Stomach (tissue), 9 donors: Measurements from ENCODE around the gene ERGIC3. TPM values are rescaled to one million over a fixed set of nuclear protein-coding genes. Genes with fewer than 3 reads are reported as not detected.
A peak's percentile ranks its signal among the peaks of the same experiment; 100 is the strongest.

ENCODE experiments used
- DNase-seq, 2 donors: peaks; one replicate each; pipeline versions ENCODE4 v3.0.0 to v3.0.0-alpha.2; 2013 to 2019
- H3K27ac ChIP-seq, 5 donors: fragments of 200-600 bp in 4 of 5; sonication (generic) in 4 of 5; one replicate each; pipeline ENCODE4 v1.5.1; 2013 to 2019; ENCODE audit warnings: mild to moderate bottlenecking in 1 of 5, moderate library complexity in 1 of 5
- H3K27me3 ChIP-seq, 3 donors: fragments of 200-600 bp; sonication (generic); one replicate each; pipeline ENCODE4 v1.5.1; 2017 to 2019; ENCODE audit warnings: mixed run types in 1 of 3
- H3K36me3 ChIP-seq, 4 donors: fragments of 200-600 bp; sonication (generic); 1 replicate in 3 of 4; 2 replicates in 1 of 4; pipeline ENCODE4 v1.5.1; 2016 to 2019
- H3K4me1 ChIP-seq, 4 donors: fragments of 200-600 bp; sonication (generic); one replicate each; pipeline ENCODE4 v1.5.1; 2016 to 2019
- H3K4me3 ChIP-seq, 4 donors: fragments of 200-600 bp; sonication (generic) in 3 of 4; one replicate each; pipeline ENCODE4 v1.5.1; 2016 to 2019; ENCODE audit warnings: mild to moderate bottlenecking in 1 of 4
- H3K9me3 ChIP-seq, 4 donors: fragments of 200-600 bp; sonication (generic); one replicate each; pipeline ENCODE4 v1.5.1; 2016 to 2019
- EP300 ChIP-seq: sonication (generic); formaldehyde crosslinking; IDR thresholded peaks from one replicate; pipeline ENCODE4 v1.6.1; 2017; ENCODE audit warnings: antibody characterized with exemption
- POLR2A ChIP-seq, 4 donors: fragments of 450-650 bp; IDR thresholded peaks; one replicate each; pipeline ENCODE4 v1.6.1; 2016; ENCODE audit warnings: antibody characterized with exemption in 4 of 4, control low read depth in 2 of 4, mild to moderate bottlenecking in 1 of 4, moderate library complexity in 1 of 4
- POLR2AphosphoS5 ChIP-seq, 3 donors: sonication (generic); formaldehyde crosslinking; IDR thresholded peaks; one replicate each; pipeline ENCODE4 v1.6.1; 2016; ENCODE audit warnings: antibody characterized with exemption in 3 of 3
- WGBS, 5 donors: extraction: QIAGEN DNeasy Blood & Tissue Kit in 3 of 5; methylation state at CpG; one replicate each; pipeline versions ENCODE4 v1.1.5 to v1.1.7; 2013 to 2018; 5-methylcytosine and 5-hydroxymethylcytosine counted together
- intact Hi-C: fragments of 100-400 bp; cut with DNase I; formaldehyde crosslinking; loops from one replicate; pipeline ENCODE4 v1.15.1; 2023; ENCODE audit warnings: low total_unique reads
- polyA plus RNA-seq, 3 donors: library from polyadenylated mRNA; stranded (reverse); fragments of 200-250 nt; gene quantifications; one replicate each; pipeline ENCODE4 v1.2.3, GENCODE V29; 2013
- total RNA-seq, 5 donors: library from RNA; depleted of rRNA; stranded (reverse); fragments of >200 nt; gene quantifications; one replicate each; pipeline versions ENCODE4 v1.1.0 to v1.2.3, GENCODE V29; 2014 to 2016
- TF ChIP-seq, protein P1 (sequence below), 7 experiments: fragments of 450-650 bp in 4 of 7; fragments of 200-600 bp in 3 of 7; sonication (generic) in 3 of 7; IDR thresholded peaks; one replicate each; pipeline ENCODE4 v1.5.1; 2016 to 2019; ENCODE audit warnings: antibody characterized with exemption in 7 of 7, control low read depth in 2 of 7, mild to moderate bottlenecking in 1 of 7
- donor health status: healthy with polysubstance abuse.
- donor health status: Bipolar disorder and iron deficiency.
- donor health status: healthy.

ERGIC3 gene
- total and polyA plus RNA-seq, 8 donors = 32.1 to 302 (median 220) TPM

DNA sequence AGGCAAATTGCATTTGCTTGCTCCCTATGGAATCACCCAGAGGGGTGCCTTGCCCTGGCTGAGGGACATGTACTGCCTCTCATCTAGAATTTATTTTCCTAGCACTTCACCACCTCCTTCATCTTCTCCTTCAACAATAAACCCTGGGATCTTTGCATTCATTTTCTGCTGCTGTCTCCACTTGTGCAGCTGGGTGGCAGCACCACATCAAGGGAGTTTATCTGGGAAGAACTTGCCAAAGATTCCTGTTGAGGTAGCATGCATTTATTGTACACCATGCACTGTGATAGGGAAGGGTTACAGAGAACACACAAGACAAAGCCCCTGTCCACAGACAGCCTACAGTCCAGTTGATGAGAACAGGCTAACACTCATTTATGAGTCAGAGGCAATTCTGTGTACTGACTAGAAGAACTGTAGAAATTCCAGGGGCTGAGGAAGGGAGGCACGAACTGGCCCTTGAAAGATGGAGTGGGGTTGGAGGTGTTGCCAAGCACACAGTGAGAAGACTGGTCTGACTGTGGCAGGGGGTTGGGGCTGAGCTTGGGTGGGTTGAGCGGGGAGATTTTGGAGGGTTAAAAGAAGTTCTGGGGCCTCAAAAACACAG lies 30.0 kb upstream of the ERGIC3 start:
- Histone ChIP-seq H3K27ac (no peak overlapping the region), H3K4me1 (peaks cover 0 to 30% (median 14%) of the 10 kb centered on the region in 4 donors), H3K9me3 (no peaks in the 10 kb centered on the region), H3K4me3 (no peak overlapping the region), H3K27me3 (no peaks in the 10 kb centered on the region), H3K36me3 (peaks cover 45 to 86% (median 79%) of the 10 kb centered on the region in 4 donors)
- peak; percentile 40 to 69 for DNase-seq
- 81 to 96% (median 89%) methylated on average over 2 of the region's 2 CpGs for WGBS, 5 donors
- intact Hi-C loops = no loop called here
- TF ChIP-seq POLR2AphosphoS5 (IDR thresholded peaks at IDR 0.05) (peak in 1 of 3 donors; percentile 67), POLR2A (IDR thresholded peaks at IDR 0.05) (no peak), EP300 (no peak)
- TF ChIP-seq, protein P1, sequence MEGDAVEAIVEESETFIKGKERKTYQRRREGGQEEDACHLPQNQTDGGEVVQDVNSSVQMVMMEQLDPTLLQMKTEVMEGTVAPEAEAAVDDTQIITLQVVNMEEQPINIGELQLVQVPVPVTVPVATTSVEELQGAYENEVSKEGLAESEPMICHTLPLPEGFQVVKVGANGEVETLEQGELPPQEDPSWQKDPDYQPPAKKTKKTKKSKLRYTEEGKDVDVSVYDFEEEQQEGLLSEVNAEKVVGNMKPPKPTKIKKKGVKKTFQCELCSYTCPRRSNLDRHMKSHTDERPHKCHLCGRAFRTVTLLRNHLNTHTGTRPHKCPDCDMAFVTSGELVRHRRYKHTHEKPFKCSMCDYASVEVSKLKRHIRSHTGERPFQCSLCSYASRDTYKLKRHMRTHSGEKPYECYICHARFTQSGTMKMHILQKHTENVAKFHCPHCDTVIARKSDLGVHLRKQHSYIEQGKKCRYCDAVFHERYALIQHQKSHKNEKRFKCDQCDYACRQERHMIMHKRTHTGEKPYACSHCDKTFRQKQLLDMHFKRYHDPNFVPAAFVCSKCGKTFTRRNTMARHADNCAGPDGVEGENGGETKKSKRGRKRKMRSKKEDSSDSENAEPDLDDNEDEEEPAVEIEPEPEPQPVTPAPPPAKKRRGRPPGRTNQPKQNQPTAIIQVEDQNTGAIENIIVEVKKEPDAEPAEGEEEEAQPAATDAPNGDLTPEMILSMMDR (IDR thresholded peaks at IDR 0.05) = peak in 5 of 7 experiments; percentile 34 to 61 (median 49)

DNA sequence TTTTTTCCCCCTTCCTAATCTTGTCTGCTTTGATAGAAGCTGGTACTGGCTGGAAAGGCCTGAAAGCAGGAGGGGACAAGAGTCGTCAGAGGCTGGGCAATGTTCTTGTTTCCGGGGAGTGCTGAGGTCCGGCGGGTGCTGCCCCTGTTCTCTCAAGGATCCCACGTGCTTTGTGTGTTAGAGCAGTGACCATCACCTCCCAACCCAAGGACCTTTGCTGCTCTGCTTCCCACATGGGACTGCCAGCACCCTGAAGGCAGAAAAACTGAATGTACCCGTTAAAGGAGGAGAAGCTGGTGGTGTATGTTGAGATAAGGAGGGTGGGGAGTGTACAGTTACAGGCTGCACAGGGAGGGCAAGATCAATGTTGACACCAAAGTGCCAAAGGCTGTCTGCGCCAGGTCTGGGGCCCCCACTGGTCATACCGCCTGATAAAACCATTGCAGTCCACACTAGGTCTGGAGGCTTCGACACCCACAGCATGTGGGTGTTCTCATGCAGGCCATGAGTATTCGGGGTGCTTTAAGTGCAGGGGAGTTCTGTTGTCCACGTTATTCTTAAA lies 27.4 kb upstream of the ERGIC3 start:
- Histone ChIP-seq H3K27ac (no peak overlapping the region), H3K36me3 (peaks cover 22 to 61% (median 53%) of the 10 kb centered on the region in 4 donors), H3K4me3 (no peak overlapping the region), H3K27me3 (no peaks in the 10 kb centered on the region), H3K9me3 (no peaks in the 10 kb centered on the region), H3K4me1 (peaks cover 0 to 32% (median 15%) of the 10 kb centered on the region in 4 donors)
- intact Hi-C loops = no loop called here
- no peak for TF ChIP-seq EP300
- TF ChIP-seq, protein P1 (IDR thresholded peaks at IDR 0.05) = no peak
- TF ChIP-seq POLR2AphosphoS5 (IDR thresholded peaks at IDR 0.05) = no peak
- no peak for TF ChIP-seq POLR2A (IDR thresholded peaks at IDR 0.05)
- 45 to 64% (median 53%) methylated on average over 11 of the region's 11 CpGs for WGBS, 5 donors
- peak in 1 of 2 donors; percentile 24 for DNase-seq

DNA sequence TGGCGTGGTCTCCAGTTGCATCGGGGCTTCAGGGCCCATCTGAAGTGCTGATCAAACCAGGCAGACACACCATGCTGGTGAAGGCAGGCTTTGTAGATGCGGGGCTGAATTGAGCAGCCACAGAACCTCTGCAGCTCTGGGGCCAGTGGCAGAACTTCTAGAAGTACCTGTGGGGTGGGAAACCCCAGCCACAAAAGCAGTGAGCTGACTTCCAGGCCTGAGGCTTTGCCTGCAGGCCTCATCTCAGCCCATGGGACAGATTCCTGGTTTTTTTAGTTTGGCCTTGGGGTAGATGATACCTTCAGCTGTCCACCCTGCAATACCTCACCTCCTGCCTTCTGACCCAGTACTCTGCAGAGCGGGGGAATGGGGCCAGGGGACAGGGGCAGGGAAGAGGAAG lies 26.5 kb upstream of the ERGIC3 start:
- Histone ChIP-seq H3K27me3 (no peaks in the 10 kb centered on the region), H3K4me1 (peaks cover 0 to 32% (median 15%) of the 10 kb centered on the region in 4 donors), H3K36me3 (peaks cover 14 to 52% (median 44%) of the 10 kb centered on the region in 4 donors), H3K9me3 (no peaks in the 10 kb centered on the region), H3K4me3 (no peak overlapping the region), H3K27ac (no peak overlapping the region)
- 94 to 99% (median 96%) methylated on average over 4 of the region's 4 CpGs for WGBS, 5 donors
- intact Hi-C loops = no loop called here
- TF ChIP-seq EP300 (no peak), POLR2AphosphoS5 (IDR thresholded peaks at IDR 0.05) (no peak), POLR2A (IDR thresholded peaks at IDR 0.05) (no peak)
- TF ChIP-seq, protein P1 (IDR thresholded peaks at IDR 0.05) = no peak
- no peak for DNase-seq

DNA sequence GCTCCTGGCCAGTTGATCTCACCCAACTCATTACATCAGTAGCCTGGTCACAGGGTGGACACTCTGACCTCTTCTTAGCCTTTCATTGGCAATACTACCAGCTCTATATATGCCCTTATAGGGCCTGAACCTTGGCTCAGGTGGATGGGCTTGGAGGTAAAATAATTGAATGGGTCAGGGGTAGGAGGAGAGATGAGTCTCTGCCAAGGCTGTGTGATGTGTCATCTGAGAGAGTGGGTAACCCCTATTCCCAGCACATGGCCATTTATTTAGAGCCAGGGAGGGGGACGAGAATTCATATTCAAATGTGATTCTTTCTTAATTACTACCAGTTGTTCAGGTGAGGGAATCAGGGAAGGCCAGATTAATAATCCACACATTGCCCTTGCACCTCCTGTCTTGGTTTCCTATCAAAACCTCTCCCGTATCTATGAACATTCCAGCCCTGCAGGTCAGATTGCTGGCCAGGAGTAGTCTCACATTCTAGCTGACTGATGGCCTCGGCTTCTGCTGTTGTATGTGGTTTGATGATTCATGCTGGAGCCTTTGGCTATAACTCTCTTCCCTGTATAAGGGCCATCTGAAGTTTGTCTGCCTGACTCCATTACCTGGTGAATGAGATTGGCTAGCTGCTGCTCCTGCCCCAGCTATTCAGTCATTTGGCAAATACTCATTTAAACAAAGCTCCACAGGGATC lies 25.8 kb upstream of the ERGIC3 start:
- no peak for TF ChIP-seq POLR2A (IDR thresholded peaks at IDR 0.05)
- TF ChIP-seq POLR2AphosphoS5 (IDR thresholded peaks at IDR 0.05) = peak in 1 of 3 donors; percentile 23
- 49 to 63% (median 53%) methylated on average over 3 of the region's 3 CpGs for WGBS, 5 donors
- peak overlapping the region in 1 of 5 donors; percentile 31 for H3K27ac ChIP-seq
- peaks cover 0 to 32% (median 15%) of the 10 kb centered on the region in 4 donors for H3K4me1 ChIP-seq
- DNase-seq = peak; percentile 29 to 36
- H3K9me3 ChIP-seq = no peaks in the 10 kb centered on the region
- H3K27me3 ChIP-seq = no peaks in the 10 kb centered on the region
- no peak overlapping the region for H3K4me3 ChIP-seq
- intact Hi-C loops = no loop called here
- peaks cover 8 to 44% (median 37%) of the 10 kb centered on the region in 4 donors for H3K36me3 ChIP-seq
